Activated B cell treated with CpG ODN at 0.5 μM for 24 hours (primary cell): Measurements from ENCODE around the gene BOLA2B. TPM values are rescaled to one million over a fixed set of nuclear protein-coding genes. Genes with fewer than 3 reads are reported as not detected.

Source experiments
- ATAC-seq: fragments of 200-7000 bp; cut with Tn5 transposase; one replicate; pipeline ENCODE4 v1.10.0; 2021; ENCODE audit warnings: low read depth, mild to moderate bottlenecking, moderate library complexity
- CTCF ChIA-PET: fragments of 350-600 bp; sonication (Branson Sonifier 250); formaldehyde crosslinking; loops from one replicate; lab custom pipeline; 2021; ENCODE audit warnings: antibody characterized with exemption; lab: Charles Lee
- POLR2A ChIA-PET: fragments of 350-600 bp; sonication (Branson Sonifier 250); formaldehyde crosslinking; loops from one replicate; lab custom pipeline; 2021; ENCODE audit warnings: antibody characterized with exemption; lab: Charles Lee
- DNase-seq: peaks from one replicate; pipeline ENCODE4 v3.0.0; 2022
- H3K27ac Mint-ChIP-seq: one replicate; pipeline ENCODE4 v1.8.0; 2020; ENCODE audit warnings: mixed read lengths
- H3K27me3 Mint-ChIP-seq: one replicate; pipeline ENCODE4 v1.8.0; 2021; ENCODE audit warnings: mixed read lengths
- H3K36me3 Mint-ChIP-seq: one replicate; pipeline ENCODE4 v1.8.0; 2021; ENCODE audit warnings: low read depth, mixed read lengths
- H3K4me1 Mint-ChIP-seq: one replicate; pipeline ENCODE4 v1.8.0; 2021; ENCODE audit warnings: mixed read lengths
- H3K4me3 Mint-ChIP-seq: one replicate; pipeline ENCODE4 v1.8.0; 2020; ENCODE audit warnings: mild to moderate bottlenecking, mixed read lengths
- H3K9me3 Mint-ChIP-seq: one replicate; pipeline ENCODE4 v1.8.0; 2020; ENCODE audit warnings: mixed read lengths
- intact Hi-C: fragments of 100-400 bp; cut with micrococcal nuclease; formaldehyde crosslinking; loops from one replicate; pipeline ENCODE4 v1.15.1; 2024
- total RNA-seq: library from RNA; stranded (reverse); gene quantifications from 2 replicates; pipeline ENCODE4 v1.2.3, GENCODE V29; 2022
- TF ChIP-seq, protein P1 (sequence below): fragments of 200-600 bp; IDR thresholded peaks from one replicate; pipeline ENCODE4 v1.8.0; 2022; ENCODE audit warnings: antibody characterized with exemption, mild to moderate bottlenecking

Gene BOLA2B
- total RNA-seq, 1 donor from 2014 or later: 145 TPM

DNA sequence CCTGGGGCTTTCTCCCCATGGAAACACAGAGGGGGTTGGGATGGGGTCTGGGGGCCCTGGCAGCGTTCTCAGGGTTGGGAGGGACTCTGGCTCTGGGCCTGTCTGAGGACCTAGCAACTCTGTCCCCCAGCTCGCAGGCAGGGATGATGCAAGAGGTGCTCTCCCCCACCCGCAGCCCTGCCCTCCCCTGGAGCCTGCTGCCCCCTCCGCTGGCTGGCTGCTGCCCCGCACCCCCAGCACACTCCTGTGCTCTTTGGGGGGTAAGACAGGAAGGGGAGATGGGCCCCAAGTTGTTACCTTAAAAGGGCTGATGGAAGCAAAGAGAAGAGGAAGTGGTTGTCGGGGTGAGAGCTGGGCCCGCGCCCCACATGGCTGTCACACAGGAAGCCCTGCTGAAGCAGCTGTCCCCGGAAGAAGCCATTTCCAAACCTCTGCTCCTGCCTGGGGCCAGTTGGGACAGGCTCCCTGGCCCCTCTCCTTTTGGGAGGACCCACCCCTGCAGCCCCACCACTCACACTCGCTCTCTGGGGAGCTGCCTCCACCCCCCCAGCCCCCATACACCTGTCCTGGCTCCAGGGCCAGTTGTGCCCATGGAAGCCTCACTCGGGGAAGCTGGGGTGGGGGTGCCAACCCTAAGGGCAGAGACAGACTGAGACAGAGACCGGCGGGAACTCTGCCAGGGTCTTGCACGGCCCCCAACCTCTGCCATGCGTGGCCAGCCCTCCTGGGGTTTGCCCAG is 7.6 kb downstream of the BOLA2B start:
- peaks cover 39% of the 10 kb centered on the region for H3K4me1 Mint-ChIP-seq
- peak overlapping the region; percentile 97 for H3K27ac Mint-ChIP-seq
- no peaks in the 10 kb centered on the region for H3K9me3 Mint-ChIP-seq
- intact Hi-C loops: no loop called here
- peaks cover 38% of the 10 kb centered on the region for H3K36me3 Mint-ChIP-seq
- no peaks in the 10 kb centered on the region for H3K27me3 Mint-ChIP-seq
- ATAC-seq (peak; percentile 32), DNase-seq (peak; percentile 60)
- ChIA-PET CTCF (interaction anchor here (1.5 to 4.4 kb wide), 2 partner anchors 43 to 93 kb away, joined by 4 to 33 read pairs; partner anchors contain the start of gene TBX6), POLR2A (interaction anchor here (0.5 to 7.4 kb wide), 20 partner anchors 42 to 1262 kb away, joined by 3 to 335 read pairs (median 5); partner anchors contain the start of genes ALDOA, CD2BP2, MAPK3 and PRR14)
- TF ChIP-seq, protein P1, sequence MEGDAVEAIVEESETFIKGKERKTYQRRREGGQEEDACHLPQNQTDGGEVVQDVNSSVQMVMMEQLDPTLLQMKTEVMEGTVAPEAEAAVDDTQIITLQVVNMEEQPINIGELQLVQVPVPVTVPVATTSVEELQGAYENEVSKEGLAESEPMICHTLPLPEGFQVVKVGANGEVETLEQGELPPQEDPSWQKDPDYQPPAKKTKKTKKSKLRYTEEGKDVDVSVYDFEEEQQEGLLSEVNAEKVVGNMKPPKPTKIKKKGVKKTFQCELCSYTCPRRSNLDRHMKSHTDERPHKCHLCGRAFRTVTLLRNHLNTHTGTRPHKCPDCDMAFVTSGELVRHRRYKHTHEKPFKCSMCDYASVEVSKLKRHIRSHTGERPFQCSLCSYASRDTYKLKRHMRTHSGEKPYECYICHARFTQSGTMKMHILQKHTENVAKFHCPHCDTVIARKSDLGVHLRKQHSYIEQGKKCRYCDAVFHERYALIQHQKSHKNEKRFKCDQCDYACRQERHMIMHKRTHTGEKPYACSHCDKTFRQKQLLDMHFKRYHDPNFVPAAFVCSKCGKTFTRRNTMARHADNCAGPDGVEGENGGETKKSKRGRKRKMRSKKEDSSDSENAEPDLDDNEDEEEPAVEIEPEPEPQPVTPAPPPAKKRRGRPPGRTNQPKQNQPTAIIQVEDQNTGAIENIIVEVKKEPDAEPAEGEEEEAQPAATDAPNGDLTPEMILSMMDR: no peak
- peak overlapping the region; percentile 98 for H3K4me3 Mint-ChIP-seq

DNA sequence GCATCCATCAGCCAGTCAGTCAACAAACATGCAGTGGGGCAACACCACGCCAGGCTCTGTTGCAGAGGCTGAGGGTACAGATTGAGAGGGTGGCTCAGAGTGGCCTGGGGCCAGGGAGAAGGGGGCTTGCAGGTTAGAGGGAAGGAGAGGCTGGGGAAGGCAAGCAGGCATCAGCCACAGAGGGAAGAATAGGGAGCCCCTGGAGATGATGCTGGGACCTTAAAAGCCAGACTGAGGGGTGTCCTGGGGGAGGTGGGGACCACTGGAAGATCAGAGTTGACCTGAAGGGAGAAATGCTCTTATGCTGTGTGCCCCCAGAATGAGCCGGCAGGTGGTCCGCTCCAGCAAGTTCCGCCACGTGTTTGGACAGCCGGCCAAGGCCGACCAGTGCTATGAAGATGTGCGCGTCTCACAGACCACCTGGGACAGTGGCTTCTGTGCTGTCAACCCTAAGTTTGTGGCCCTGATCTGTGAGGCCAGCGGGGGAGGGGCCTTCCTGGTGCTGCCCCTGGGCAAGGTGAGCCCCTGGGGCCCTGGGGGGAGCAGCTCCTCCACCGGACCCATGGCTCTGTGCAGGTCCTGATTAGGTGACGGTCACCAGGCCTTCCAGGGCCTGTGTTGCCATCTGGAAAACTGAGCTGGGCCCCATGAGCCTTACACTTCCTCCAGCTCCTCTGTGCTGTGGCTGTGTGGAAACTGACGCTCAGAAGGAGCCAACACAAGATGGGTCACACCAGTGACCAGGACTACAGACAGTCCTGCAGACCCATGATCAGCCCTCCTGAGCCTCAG is 8.4 kb downstream of the BOLA2B start:
- TF ChIP-seq, protein P1: no peak
- peak overlapping the region; percentile 97 for H3K27ac Mint-ChIP-seq
- H3K9me3 Mint-ChIP-seq: no peaks in the 10 kb centered on the region
- intact Hi-C loops: no loop called here
- POLR2A ChIA-PET: interaction anchor here (0.5 to 7.4 kb wide), 22 partner anchors 42 to 1261 kb away, joined by 3 to 335 read pairs (median 6); partner anchors contain the start of genes ALDOA, FBRS, MAPK3 and PPP4C
- no peaks in the 10 kb centered on the region for H3K27me3 Mint-ChIP-seq
- DNase-seq (no peak), ATAC-seq (peak; percentile 1)
- CTCF ChIA-PET: interaction anchor here (1.5 to 4.4 kb wide), 2 partner anchors 42 to 93 kb away, joined by 4 to 33 read pairs; partner anchors contain the start of gene TBX6
- H3K4me3 Mint-ChIP-seq: peak overlapping the region; percentile 98
- H3K36me3 Mint-ChIP-seq: peaks cover 38% of the 10 kb centered on the region
- H3K4me1 Mint-ChIP-seq: peaks cover 41% of the 10 kb centered on the region

DNA sequence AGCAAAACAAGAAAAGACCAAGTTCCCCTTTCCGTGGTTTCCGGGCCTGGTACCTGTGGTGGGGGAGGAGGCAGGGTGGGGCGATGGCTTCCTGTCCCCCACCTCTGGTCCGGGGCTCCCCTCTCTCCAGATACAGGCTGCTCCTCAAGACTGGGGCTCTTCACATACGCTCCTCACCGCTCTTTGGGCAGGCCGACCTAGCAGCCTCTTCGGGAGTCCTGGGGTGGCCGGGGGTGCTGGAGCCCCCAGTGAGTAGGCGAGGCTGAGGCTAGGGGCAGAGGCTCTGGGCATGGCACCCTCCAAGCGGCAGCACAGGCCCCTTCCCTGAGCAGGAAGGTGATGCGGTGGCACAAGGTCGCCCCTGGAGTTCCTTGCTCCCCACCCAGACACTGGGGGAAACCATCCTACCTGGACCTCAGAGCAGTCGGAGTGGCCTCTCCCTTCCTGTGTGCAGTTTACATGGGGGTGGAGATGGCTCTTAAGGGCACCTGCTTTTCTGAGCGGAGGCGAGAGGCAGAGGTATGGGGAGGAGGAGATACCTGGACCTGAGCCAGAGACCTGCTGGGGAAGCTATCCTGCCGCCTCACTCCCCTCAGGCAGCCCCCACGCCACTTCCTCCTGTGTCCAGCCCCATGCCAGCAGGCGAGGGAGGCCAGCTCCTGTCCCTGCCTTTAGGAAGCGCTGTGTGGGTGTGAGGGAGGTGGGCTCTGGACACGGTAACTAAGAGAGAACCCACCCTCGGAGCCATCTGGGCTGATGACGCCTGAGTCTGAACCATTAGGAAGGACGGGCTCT is 9.2 kb downstream of the BOLA2B start:
- DNase-seq (peak; percentile 70), ATAC-seq (peak; percentile 1)
- peak overlapping the region; percentile 98 for H3K4me3 Mint-ChIP-seq
- intact Hi-C loops: no loop called here
- H3K27ac Mint-ChIP-seq: peak overlapping the region; percentile 97
- ChIA-PET CTCF (interaction anchor here (1.0 to 4.4 kb wide), 2 partner anchors 41 to 92 kb away, joined by 6 to 33 read pairs; partner anchors contain the start of gene TBX6), POLR2A (interaction anchor here (0.6 to 7.4 kb wide), 31 partner anchors 10 to 1274 kb away, joined by 3 to 335 read pairs (median 7); partner anchors contain the start of genes ALDOA, DCTPP1, FBRS and GDPD3)
- H3K27me3 Mint-ChIP-seq: no peaks in the 10 kb centered on the region
- H3K4me1 Mint-ChIP-seq: peaks cover 41% of the 10 kb centered on the region
- peaks cover 38% of the 10 kb centered on the region for H3K36me3 Mint-ChIP-seq
- TF ChIP-seq, protein P1: no peak
- H3K9me3 Mint-ChIP-seq: no peaks in the 10 kb centered on the region

DNA sequence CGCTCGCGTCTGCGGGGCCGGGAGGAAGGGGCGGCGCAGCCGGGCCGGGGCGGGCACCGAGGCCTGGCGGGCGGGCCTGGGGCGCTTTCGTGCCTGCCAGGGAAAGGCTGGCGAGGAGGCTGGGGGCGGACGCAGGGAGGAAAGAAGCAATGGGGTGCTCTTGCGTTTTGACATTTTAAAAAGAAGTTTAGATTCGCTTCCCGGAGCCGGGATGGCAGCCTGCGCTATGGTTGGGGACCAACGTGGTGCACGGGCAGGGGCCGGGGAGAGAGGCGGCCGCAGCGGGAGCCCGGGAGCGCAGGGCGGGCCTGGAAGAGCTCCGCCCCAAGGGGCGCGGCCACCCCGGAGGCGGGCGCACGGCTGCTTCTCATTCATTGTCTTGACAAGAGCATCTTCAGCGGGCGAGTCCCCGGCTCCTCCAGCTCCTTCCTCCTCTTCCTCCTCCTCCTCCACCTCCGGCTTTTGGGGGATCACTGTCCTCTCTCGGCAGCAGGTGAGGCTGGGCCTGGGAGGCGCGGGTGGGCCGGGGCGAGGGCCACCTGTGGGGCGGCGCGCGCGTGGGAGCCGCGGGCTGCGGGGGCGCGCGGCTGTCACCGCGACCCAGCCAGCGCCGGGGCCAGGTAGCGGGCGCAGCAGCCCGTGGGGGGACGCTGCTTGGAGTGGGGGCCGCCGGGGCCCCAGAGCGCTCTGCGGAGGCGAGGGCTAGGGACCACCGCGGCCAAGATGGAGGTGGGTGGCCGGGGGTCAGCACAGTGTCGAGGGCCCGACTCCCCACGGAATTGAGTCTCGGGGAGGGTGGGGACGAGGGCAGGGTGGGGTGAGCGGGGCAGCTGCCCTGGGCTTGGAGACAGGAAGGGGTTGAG is 10.0 kb downstream of the BOLA2B start, which contains the start of gene CORO1A:
TSS of gene CORO1A (plus strand) at position 370 of the 863 bp plus-strand sequence. CDS start 1,608 bp downstream, outside the sequence.
- DNase-seq (peak; percentile 86), ATAC-seq (peak; percentile 60)
- Mint-ChIP-seq H3K36me3 (peaks cover 38% of the 10 kb centered on the region), H3K27me3 (no peaks in the 10 kb centered on the region), H3K4me3 (peak within 1 kb of the TSS; percentile 98), H3K27ac (peak within 1 kb of the TSS; percentile 97), H3K9me3 (no peaks in the 10 kb centered on the region), H3K4me1 (peaks cover 41% of the 10 kb centered on the region)
- ChIA-PET POLR2A (interaction anchor here (0.6 to 7.4 kb wide), 46 partner anchors 9 to 1275 kb away, joined by 3 to 335 read pairs (median 5); partner anchors contain the start of genes ALDOA, DCTPP1, FBRS and FBXL19), CTCF (interaction anchor here (1.0 to 4.4 kb wide), 3 partner anchors 40 to 91 kb away, joined by 3 to 33 read pairs (median 6); partner anchors contain the start of gene TBX6)
- TF ChIP-seq, protein P1: no peak
- intact Hi-C loops: loop anchor here (1.0 kb wide), 2 partner anchors 60 to 91 kb away; partner anchors contain the start of gene MAPK3
